Endothelial cell of umbilical vein (primary cell): Measurements from ENCODE around the gene DYNC1H1. TPM values are rescaled to one million over a fixed set of nuclear protein-coding genes. Genes with fewer than 3 reads are reported as not detected.

Experiments
- BruUV-seq: library from RNA; stranded (reverse); fragments of 400-500 nt; replicated peaks from 2 replicates; lab custom pipeline; 2021; lab: Mats Ljungman, UMichigan
- CTCF ChIA-PET: fragments of 300-600, 350-600 bp; sonication (Branson Sonifier 250); formaldehyde crosslinking; loops from one replicate; lab custom pipeline; 2021; ENCODE audit warnings: antibody characterized with exemption, inconsistent platforms; lab: Charles Lee
- POLR2A ChIA-PET: fragments of 300-600, 350-600 bp; sonication (Branson Sonifier 250); formaldehyde crosslinking; loops from one replicate; lab custom pipeline; 2021; ENCODE audit warnings: antibody characterized with exemption, inconsistent platforms; lab: Charles Lee
- DNase-seq: peaks from one replicate; pipeline ENCODE4 v3.0.0-alpha.2; 2011; ENCODE audit warnings: low read depth, low spot score
- FAIRE-seq: peaks from 2 replicates; lab custom pipeline; 2011; peaks lifted over from hg19 to GRCh38; lab: Jason Lieb, UNC
- H2AFZ ChIP-seq: 2 replicates; pipeline ENCODE4 v1.6.0; 2012; ENCODE audit warnings: low read depth, low read length, control low read depth, inconsistent platforms
- H3K27ac ChIP-seq: 2 replicates; pipeline ENCODE4 v1.5.1; 2011; ENCODE audit warnings: low read depth, mild to moderate bottlenecking, control low read depth, low read length, moderate library complexity; ENCODE audit not compliant: insufficient read depth
- H3K27me3 ChIP-seq, 2 experiments: 2 replicates each; pipeline versions ENCODE4 v1.6.0 to v1.6.1; 2011; ENCODE audit warnings: low read length in 2 of 2, mixed read lengths in 1 of 2; ENCODE audit not compliant: control insufficient read depth in 2 of 2, insufficient read depth in 2 of 2
- H3K36me3 ChIP-seq, 2 experiments: 2 replicates in 1 of 2; 3 replicates in 1 of 2; pipeline ENCODE4 v1.5.1; 2011; ENCODE audit warnings: low read length in 2 of 2, mild to moderate bottlenecking in 1 of 2, moderate library complexity in 1 of 2; ENCODE audit not compliant: control insufficient read depth in 2 of 2, insufficient read depth in 2 of 2; ENCODE audit errors: extremely low read depth in 1 of 2
- H3K4me1 ChIP-seq: 3 replicates; pipeline ENCODE4 v1.5.1; 2011; ENCODE audit warnings: mild to moderate bottlenecking, low read length; ENCODE audit not compliant: control insufficient read depth, insufficient read depth; ENCODE audit errors: extremely low read depth
- H3K4me2 ChIP-seq: 2 replicates; pipeline ENCODE4 v1.6.1; 2011; ENCODE audit warnings: low read length, control low read depth, mixed read lengths; ENCODE audit not compliant: insufficient read depth
- H3K4me3 ChIP-seq, 3 experiments: fragments of 200-600 bp in 1 of 3; sonication (generic), shearing (Covaris generic) in 1 of 3; replicated peaks in 1 of 3; 2 replicates each; pipeline ENCODE4 v1.5.1; 2011 to 2016; ENCODE audit warnings: control low read depth in 3 of 3, low read length in 3 of 3, mild to moderate bottlenecking in 2 of 3, inconsistent platforms in 1 of 3, low read depth in 1 of 3, moderate library complexity in 1 of 3; ENCODE audit not compliant: insufficient read depth in 1 of 3
- H3K79me2 ChIP-seq: 2 replicates; pipeline ENCODE4 v1.6.0; 2012; ENCODE audit warnings: low read length, inconsistent platforms; ENCODE audit not compliant: control insufficient read depth, insufficient read depth
- H3K9ac ChIP-seq: replicated peaks from 2 replicates; pipeline ENCODE3; 2011; ENCODE audit warnings: low read length, control low read depth; ENCODE audit not compliant: insufficient read depth; ENCODE audit errors: extremely low read depth
- H3K9me1 ChIP-seq: replicated peaks from 3 replicates; pipeline ENCODE4 v1.6.0; 2011; ENCODE audit warnings: mild to moderate bottlenecking, low read length; ENCODE audit not compliant: control insufficient read depth, insufficient read depth; ENCODE audit errors: extremely low read depth
- H3K9me3 ChIP-seq: replicated peaks from 2 replicates; pipeline ENCODE4 v1.5.1; 2012; ENCODE audit warnings: low read length, inconsistent platforms; ENCODE audit not compliant: control insufficient read depth, insufficient read depth
- H4K20me1 ChIP-seq: replicated peaks from 2 replicates; pipeline ENCODE3; 2011; ENCODE audit warnings: mild to moderate bottlenecking, low read length; ENCODE audit not compliant: control insufficient read depth, insufficient read depth; ENCODE audit errors: extremely low read depth
- FOS ChIP-seq: IDR thresholded peaks from 2 replicates; pipeline ENCODE4 v1.6.1; 2011; ENCODE audit warnings: mild to moderate bottlenecking, low read length, moderate library complexity, borderline replicate concordance; ENCODE audit not compliant: insufficient read depth
- GATA2 ChIP-seq: IDR thresholded peaks from 2 replicates; pipeline ENCODE4 v1.7.0; 2011; ENCODE audit warnings: low read depth, mild to moderate bottlenecking, moderate library complexity, mixed read lengths, low read length; ENCODE audit not compliant: insufficient read length, insufficient read depth
- JUN ChIP-seq: IDR thresholded peaks from 2 replicates; pipeline ENCODE4 v1.6.1; 2011; ENCODE audit warnings: borderline replicate concordance, low read depth; ENCODE audit not compliant: insufficient read length, insufficient read depth
- MAX ChIP-seq: IDR thresholded peaks from 2 replicates; pipeline ENCODE4 v1.6.1; 2011; ENCODE audit not compliant: insufficient read depth, insufficient read length
- MYC ChIP-seq: IDR thresholded peaks from one replicate; pipeline ENCODE4 v1.6.1; 2011; ENCODE audit warnings: mild to moderate bottlenecking, low read depth, low read length
- POLR2AphosphoS5 ChIP-seq: IDR thresholded peaks from 2 replicates; pipeline ENCODE4 v1.6.1; 2012; ENCODE audit warnings: low read depth, mild to moderate bottlenecking, control low read depth, low read length, moderate library complexity; ENCODE audit not compliant: insufficient read depth
- dilution Hi-C: fragments of 300-500 bp; cut with MboI; formaldehyde crosslinking; loops from one replicate; pipeline ENCODE4 v1.15.0; 2019; ENCODE audit warnings: low sequenced_read_pairs; ENCODE audit not compliant: extremely low pct_ligation_motif_present
- intact Hi-C: fragments of 100-400 bp; cut with micrococcal nuclease; formaldehyde crosslinking; loops from one replicate; pipeline ENCODE4 v1.10.0; 2022
- polyA plus RNA-seq, 4 experiments: library from polyadenylated mRNA; depleted of rRNA in 3 of 4; stranded (reverse) in 3 of 4; unstranded in 1 of 4; fragments of >200 nt; gene quantifications; 2 replicates each; pipeline versions ENCODE4 v1.2.1 to v1.2.3, GENCODE V29; 2011 to 2012; ENCODE audit warnings: missing spikeins in 1 of 4
- total RNA-seq: library from RNA; stranded (reverse); gene quantifications from 2 replicates; pipeline ENCODE4 v1.2.3, GENCODE V29; 2021
- TF ChIP-seq, protein P1 (sequence below), 2 donors: IDR thresholded peaks; 1 replicate in 1 of 2; 2 replicates in 1 of 2; pipeline ENCODE4 v1.5.1; 2011; ENCODE audit warnings: low read length in 2 of 2, mild to moderate bottlenecking in 2 of 2, moderate library complexity in 2 of 2, control low read depth in 1 of 2, inconsistent platforms in 1 of 2, low read depth in 1 of 2; ENCODE audit not compliant: insufficient read depth in 1 of 2; ENCODE audit errors: extremely low read depth in 1 of 2

DYNC1H1 gene
- total and polyA plus RNA-seq, 2 donors (not counting 3 experiments of a cell fraction or from before 2014, with no cell fraction given), result 254 to 648 TPM

DNA sequence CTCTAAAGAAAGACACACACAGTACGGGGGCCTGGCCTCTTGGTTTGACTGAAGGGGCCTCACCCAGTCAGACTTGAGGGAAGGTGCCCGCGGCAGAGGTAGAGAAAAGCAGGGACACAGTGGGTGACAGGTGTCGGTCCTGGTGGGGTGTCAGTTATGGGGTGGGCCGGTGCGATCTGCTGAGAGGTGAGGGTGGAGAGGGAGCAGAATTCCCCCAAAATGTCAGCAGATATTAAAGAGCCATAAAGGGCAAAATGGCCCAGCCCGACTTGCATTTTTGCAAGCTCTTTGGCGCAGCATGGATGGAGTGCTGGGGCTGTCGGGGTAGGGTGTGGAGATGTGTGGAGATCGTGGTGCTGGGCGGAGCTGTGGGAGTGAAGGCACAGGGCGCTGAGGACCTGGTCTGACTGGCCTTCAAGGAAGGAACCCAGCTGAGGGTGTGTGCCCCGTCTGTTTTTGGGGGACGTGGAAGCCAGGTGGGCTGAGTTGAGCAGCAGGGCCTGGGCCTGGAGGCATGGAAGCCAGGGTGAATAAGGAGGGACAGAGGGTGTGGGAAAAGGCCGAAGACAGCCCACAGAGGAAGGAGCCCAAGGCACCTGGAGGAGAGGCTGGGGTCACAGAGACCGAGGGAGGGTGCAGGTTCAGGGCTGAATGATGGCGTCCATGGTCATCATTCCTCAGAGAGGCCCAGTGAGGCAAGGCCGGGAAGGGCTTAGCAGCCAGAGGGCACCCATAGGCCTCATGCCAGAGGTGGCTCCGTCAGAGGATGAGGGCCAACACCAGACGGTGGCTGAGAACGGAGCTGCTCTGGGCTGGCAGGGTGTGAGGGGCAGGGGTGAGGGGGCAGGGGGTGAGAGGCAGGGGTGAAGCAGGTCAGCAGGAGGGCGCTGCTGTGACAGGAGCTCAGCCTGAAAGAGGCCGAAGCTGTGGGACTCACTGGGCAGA is 48.2 kb upstream of the DYNC1H1 start:
- POLR2A ChIA-PET, result no interaction called here
- intact Hi-C loops, result no loop called here

More for the DNA sequence above, 48.2 kb upstream of the DYNC1H1 start:
- TF ChIP-seq FOS (no peak), MYC (no peak), MAX (no peak), GATA2 (no peak), POLR2AphosphoS5 (no peak), JUN (no peak)
- TF ChIP-seq, protein P1, sequence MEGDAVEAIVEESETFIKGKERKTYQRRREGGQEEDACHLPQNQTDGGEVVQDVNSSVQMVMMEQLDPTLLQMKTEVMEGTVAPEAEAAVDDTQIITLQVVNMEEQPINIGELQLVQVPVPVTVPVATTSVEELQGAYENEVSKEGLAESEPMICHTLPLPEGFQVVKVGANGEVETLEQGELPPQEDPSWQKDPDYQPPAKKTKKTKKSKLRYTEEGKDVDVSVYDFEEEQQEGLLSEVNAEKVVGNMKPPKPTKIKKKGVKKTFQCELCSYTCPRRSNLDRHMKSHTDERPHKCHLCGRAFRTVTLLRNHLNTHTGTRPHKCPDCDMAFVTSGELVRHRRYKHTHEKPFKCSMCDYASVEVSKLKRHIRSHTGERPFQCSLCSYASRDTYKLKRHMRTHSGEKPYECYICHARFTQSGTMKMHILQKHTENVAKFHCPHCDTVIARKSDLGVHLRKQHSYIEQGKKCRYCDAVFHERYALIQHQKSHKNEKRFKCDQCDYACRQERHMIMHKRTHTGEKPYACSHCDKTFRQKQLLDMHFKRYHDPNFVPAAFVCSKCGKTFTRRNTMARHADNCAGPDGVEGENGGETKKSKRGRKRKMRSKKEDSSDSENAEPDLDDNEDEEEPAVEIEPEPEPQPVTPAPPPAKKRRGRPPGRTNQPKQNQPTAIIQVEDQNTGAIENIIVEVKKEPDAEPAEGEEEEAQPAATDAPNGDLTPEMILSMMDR (IDR thresholded peaks at IDR 0.05; ENCODE audit: extremely low read depth in 1 of 2, insufficient read depth in 1 of 2, low read depth in 1 of 2, low read length in 2 of 2), result no peak
- no peaks in the 10 kb centered on the region for H3K79me2 ChIP-seq
- H3K27me3 ChIP-seq, result no peaks in the 10 kb centered on the region
- dilution Hi-C loops, result no loop called here
- no peaks in the 10 kb centered on the region for H3K4me1 ChIP-seq
- FAIRE-seq (no peak), DNase-seq (no peak)
- H3K4me3 ChIP-seq, result no peak overlapping the region
- H3K27ac ChIP-seq, result no peak overlapping the region
- no peaks in the 10 kb centered on the region for H4K20me1 ChIP-seq
- CTCF ChIA-PET, result no interaction called here
- no TSS peak for BruUV-seq
- no peak overlapping the region for H3K9ac ChIP-seq
- H3K9me3 ChIP-seq, result no peaks in the 10 kb centered on the region
- H3K9me1 ChIP-seq, result no peaks in the 10 kb centered on the region
- no peak overlapping the region for H3K4me2 ChIP-seq
- no peak overlapping the region for H2AFZ ChIP-seq
- H3K36me3 ChIP-seq, result peaks cover 5% of the 10 kb centered on the region in 2 experiments
